Neural progenitor cell (in vitro differentiated cells): ENCODE data around the gene TGFB1I1. TPM values are rescaled to one million over a fixed set of nuclear protein-coding genes. Genes with fewer than 3 reads are reported as not detected.

ENCODE experiments used
- DNase-seq: peaks from one replicate; pipeline ENCODE4 v3.0.0-alpha.2; 2016; ENCODE audit warnings: low spot score
- H2AFZ ChIP-seq: fragments of 200-600 bp; sonication (generic); replicated peaks from 2 replicates; pipeline ENCODE4 v1.6.1; 2016; ENCODE audit warnings: antibody characterized with exemption
- H3F3A ChIP-seq: fragments of 200-600 bp; sonication (generic); 2 replicates; pipeline ENCODE4 v1.6.1; 2016; ENCODE audit warnings: antibody characterized with exemption, low read depth
- H3K27ac ChIP-seq: fragments of 200-600 bp; sonication (generic); 2 replicates; pipeline ENCODE4 v1.5.1; 2016; ENCODE audit warnings: mild to moderate bottlenecking
- H3K27me3 ChIP-seq: fragments of 200-600 bp; sonication (generic); 2 replicates; pipeline ENCODE4 v1.6.1; 2016; ENCODE audit warnings: mild to moderate bottlenecking, moderate library complexity
- H3K36me3 ChIP-seq: fragments of 200-600 bp; sonication (generic); 2 replicates; pipeline ENCODE4 v1.5.1; 2016
- H3K4me1 ChIP-seq: fragments of 200-600 bp; sonication (generic); 2 replicates; pipeline ENCODE4 v1.6.1; 2016; ENCODE audit warnings: mixed run types
- H3K4me2 ChIP-seq: fragments of 200-600 bp; sonication (generic); 2 replicates; pipeline ENCODE4 v1.6.1; 2016
- H3K4me3 ChIP-seq: fragments of 200-600 bp; sonication (generic); 2 replicates; pipeline ENCODE4 v1.5.1; 2016
- H3K79me2 ChIP-seq: fragments of 200-600 bp; sonication (generic); 2 replicates; pipeline ENCODE4 v1.6.1; 2016; ENCODE audit warnings: low read depth
- H3K9ac ChIP-seq: fragments of 200-600 bp; sonication (generic); 2 replicates; pipeline ENCODE4 v1.6.1; 2016
- H3K9me3 ChIP-seq: fragments of 200-600 bp; sonication (generic); 2 replicates; pipeline ENCODE4 v1.5.1; 2016; ENCODE audit warnings: low read depth
- H4K20me1 ChIP-seq: fragments of 200-600 bp; sonication (generic); 2 replicates; pipeline ENCODE4 v1.6.1; 2016; ENCODE audit warnings: low read depth
- H3K27ac Mint-ChIP-seq: 3 replicates; pipeline ENCODE4 v1.8.0; 2021; ENCODE audit warnings: mixed read lengths
- H3K27me3 Mint-ChIP-seq: 2 replicates; pipeline ENCODE4 v1.8.0; 2022; ENCODE audit warnings: low read depth, mild to moderate bottlenecking, inconsistent platforms, moderate library complexity, mixed read lengths; ENCODE audit not compliant: insufficient read depth
- H3K36me3 Mint-ChIP-seq: 3 replicates; pipeline ENCODE4 v1.8.0; 2021; ENCODE audit warnings: mixed read lengths
- H3K4me1 Mint-ChIP-seq: 3 replicates; pipeline ENCODE4 v1.8.0; 2021; ENCODE audit warnings: mixed read lengths
- H3K4me3 Mint-ChIP-seq: 3 replicates; pipeline ENCODE4 v1.8.0; 2021; ENCODE audit warnings: mild to moderate bottlenecking, moderate library complexity, mixed read lengths
- H3K9me3 Mint-ChIP-seq: 3 replicates; pipeline ENCODE4 v1.8.0; 2020; ENCODE audit warnings: mixed read lengths
- CTCF ChIP-seq: fragments of 200-600 bp; sonication (generic); IDR thresholded peaks from 2 replicates; pipeline ENCODE4 v1.5.1; 2017; ENCODE audit warnings: antibody characterized with exemption, mild to moderate bottlenecking
- EZH2 ChIP-seq: fragments of 200-600 bp; sonication (generic); IDR thresholded peaks from 2 replicates; pipeline ENCODE4 v1.6.1; 2017; ENCODE audit warnings: antibody characterized with exemption, mild to moderate bottlenecking, moderate library complexity
- EZH2phosphoT487 ChIP-seq: fragments of 200-600 bp; sonication (generic); IDR thresholded peaks from 2 replicates; pipeline ENCODE4 v1.6.1; 2017; ENCODE audit warnings: antibody characterized with exemption
- total RNA-seq: library from RNA; depleted of rRNA; stranded (reverse); fragments of >200 nt; gene quantifications from 2 replicates; pipeline ENCODE4 v1.2.3, GENCODE V29; 2015; ENCODE audit warnings: low replicate concordance

TGFB1I1 gene
- total RNA-seq, 1 donor from 2014 or later, result not detected

DNA sequence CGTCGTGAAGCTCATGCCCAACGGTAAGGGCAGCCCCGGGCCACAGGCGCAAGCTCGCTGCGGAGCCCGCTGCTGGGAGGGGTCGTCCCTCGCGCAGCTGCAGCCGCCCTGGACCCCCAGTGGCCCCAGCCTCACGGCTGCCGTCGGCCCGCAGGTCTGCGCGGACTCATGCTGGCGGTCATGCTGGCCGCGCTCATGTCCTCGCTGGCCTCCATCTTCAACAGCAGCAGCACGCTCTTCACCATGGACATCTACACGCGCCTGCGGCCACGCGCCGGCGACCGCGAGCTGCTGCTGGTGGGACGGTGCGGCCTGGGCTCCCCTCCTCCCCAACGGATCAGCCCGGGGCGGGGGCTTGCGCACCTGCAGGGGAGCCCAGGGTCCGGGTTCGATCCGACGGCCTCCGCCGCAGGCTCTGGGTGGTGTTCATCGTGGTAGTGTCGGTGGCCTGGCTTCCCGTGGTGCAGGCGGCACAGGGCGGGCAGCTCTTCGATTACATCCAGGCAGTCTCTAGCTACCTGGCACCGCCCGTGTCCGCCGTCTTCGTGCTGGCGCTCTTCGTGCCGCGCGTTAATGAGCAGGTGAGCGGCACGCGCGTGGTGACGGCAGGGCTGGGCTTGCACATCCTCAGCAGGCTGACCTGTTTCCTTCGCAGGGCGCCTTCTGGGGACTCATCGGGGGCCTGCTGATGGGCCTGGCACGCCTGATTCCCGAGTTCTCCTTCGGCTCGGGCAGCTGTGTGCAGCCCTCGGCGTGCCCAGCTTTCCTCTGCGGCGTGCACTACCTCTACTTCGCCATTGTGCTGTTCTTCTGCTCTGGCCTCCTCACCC, 16.7 kb downstream of the TGFB1I1 start:
- Histone ChIP-seq H3K36me3 (no peaks in the 10 kb centered on the region), H2AFZ (no peak overlapping the region), H3K27ac (no peak overlapping the region), H3K9ac (no peak overlapping the region), H3F3A (no peaks in the 10 kb centered on the region), H3K4me2 (peak overlapping the region; percentile 87), H3K4me3 (peak overlapping the region; percentile 56), H3K79me2 (no peaks in the 10 kb centered on the region), H4K20me1 (peaks cover 25% of the 10 kb centered on the region), H3K9me3 (no peaks in the 10 kb centered on the region), H3K4me1 (peaks cover 5% of the 10 kb centered on the region), H3K27me3 (peaks cover 62% of the 10 kb centered on the region)
- Mint-ChIP-seq H3K4me1 (no peaks in the 10 kb centered on the region), H3K9me3 (peaks cover 3% of the 10 kb centered on the region), H3K4me3 (peak overlapping the region; percentile 41), H3K36me3 (peaks cover 15% of the 10 kb centered on the region), H3K27ac (no peak overlapping the region), H3K27me3 (peaks cover 41% of the 10 kb centered on the region)
- DNase-seq, result no peak
- TF ChIP-seq EZH2, result no peak
- no peak for TF ChIP-seq EZH2phosphoT487
- no peak for TF ChIP-seq CTCF

DNA sequence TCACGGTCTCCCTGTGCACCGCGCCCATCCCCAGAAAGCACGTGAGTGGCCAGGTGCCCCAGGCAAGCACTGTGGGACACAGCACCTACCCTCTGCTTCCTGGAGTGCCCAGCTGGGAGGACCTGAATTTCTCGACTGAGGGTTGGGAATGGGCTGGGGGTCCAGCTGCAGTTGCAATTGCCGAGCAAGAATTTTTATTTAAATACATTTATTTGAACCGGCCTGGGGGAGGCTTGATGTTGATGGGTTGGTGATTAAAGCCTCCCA, 17.3 kb downstream of the TGFB1I1 start:
- DNase-seq, result no peak
- Histone ChIP-seq H3K27ac (no peak overlapping the region), H3K4me3 (no peak overlapping the region), H4K20me1 (peaks cover 25% of the 10 kb centered on the region), H3K27me3 (peaks cover 56% of the 10 kb centered on the region), H2AFZ (no peak overlapping the region), H3K9ac (no peak overlapping the region), H3K4me2 (no peak overlapping the region), H3K36me3 (no peaks in the 10 kb centered on the region), H3K9me3 (no peaks in the 10 kb centered on the region), H3K79me2 (no peaks in the 10 kb centered on the region), H3F3A (no peaks in the 10 kb centered on the region), H3K4me1 (peaks cover 5% of the 10 kb centered on the region)
- Mint-ChIP-seq H3K4me3 (peak overlapping the region; percentile 41), H3K27me3 (peaks cover 39% of the 10 kb centered on the region), H3K36me3 (peaks cover 15% of the 10 kb centered on the region), H3K4me1 (no peaks in the 10 kb centered on the region), H3K27ac (no peak overlapping the region), H3K9me3 (peaks cover 3% of the 10 kb centered on the region)
- TF ChIP-seq CTCF (no peak), EZH2 (no peak), EZH2phosphoT487 (no peak)

GRCh38 chr16:31489616-31490584, 17.9 kb downstream of the TGFB1I1 start:
- Histone ChIP-seq H3K27me3 (peaks cover 50% of the 10 kb centered on the region), H3K4me3 (no peak overlapping the region), H3K9me3 (no peaks in the 10 kb centered on the region), H3K4me1 (peaks cover 5% of the 10 kb centered on the region), H3K79me2 (no peaks in the 10 kb centered on the region), H3K36me3 (no peaks in the 10 kb centered on the region), H3K27ac (no peak overlapping the region), H3K9ac (no peak overlapping the region), H3F3A (no peaks in the 10 kb centered on the region), H3K4me2 (no peak overlapping the region), H2AFZ (no peak overlapping the region), H4K20me1 (peaks cover 25% of the 10 kb centered on the region)
- peak overlapping the region; percentile 64 for H3K4me3 Mint-ChIP-seq
- no peaks in the 10 kb centered on the region for H3K4me1 Mint-ChIP-seq
- no peak overlapping the region for H3K27ac Mint-ChIP-seq
- H3K27me3 Mint-ChIP-seq, result peaks cover 33% of the 10 kb centered on the region
- H3K9me3 Mint-ChIP-seq, result peaks cover 3% of the 10 kb centered on the region
- peaks cover 15% of the 10 kb centered on the region for H3K36me3 Mint-ChIP-seq
- DNase-seq, result no peak
- no peak for TF ChIP-seq EZH2
- TF ChIP-seq CTCF, result no peak
- TF ChIP-seq EZH2phosphoT487, result no peak
